Measurements from ENCODE around the gene MYL4.

Gene MYL4

DNA sequence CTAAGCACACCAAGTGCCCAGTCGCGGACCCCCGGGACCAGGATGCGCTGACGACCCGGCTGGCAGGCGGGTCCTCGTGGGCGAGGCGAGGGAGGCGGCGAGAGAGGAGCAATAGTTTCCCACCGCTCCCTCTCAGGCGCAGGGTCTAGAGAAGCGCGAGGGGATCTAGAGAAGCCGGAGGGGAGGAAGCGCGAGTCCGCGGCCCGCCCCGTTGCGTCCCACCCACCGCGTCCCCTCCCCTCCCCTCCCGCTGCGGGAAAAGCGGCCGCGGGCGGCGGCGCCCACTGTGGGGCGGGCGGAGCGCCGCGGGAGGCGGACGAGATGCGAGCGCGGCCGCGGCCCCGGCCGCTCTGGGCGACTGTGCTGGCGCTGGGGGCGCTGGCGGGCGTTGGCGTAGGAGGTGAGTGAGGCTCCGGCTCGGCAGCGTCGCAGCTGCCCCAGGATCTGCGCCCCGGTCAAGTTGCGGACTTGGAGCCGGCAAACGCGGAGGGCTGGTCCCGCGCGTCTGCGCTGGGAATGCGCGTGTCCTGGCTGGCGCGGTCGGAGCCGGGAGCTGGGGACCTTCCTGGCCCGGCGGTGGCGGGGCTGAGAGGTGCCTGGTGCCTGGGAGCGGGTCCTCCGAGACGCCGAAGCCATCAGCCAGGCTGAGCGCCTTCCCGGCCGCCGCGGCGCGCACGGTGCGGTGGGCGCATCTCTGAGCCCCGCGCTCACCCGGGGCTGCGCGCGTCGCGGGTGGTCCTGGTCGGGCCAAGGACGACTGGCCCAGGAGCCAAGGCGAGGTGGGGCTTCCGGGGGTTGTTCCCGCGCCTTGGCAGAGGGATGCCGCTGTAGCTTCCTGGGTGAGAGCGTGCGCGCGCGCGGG is 44.6 kb downstream of the MYL4 start, which contains the start of gene ITGB3:
Gene ITGB3, plus strand, starts transcription at position 287 of the 862 bp plus-strand sequence. Its CDS starts 35 bp downstream, at position 322.
- no peaks in the 10 kb centered on the region for H3K27me3 ChIP-seq (ENCODE audit: insufficient read depth, low read depth, severe bottlenecking)
- DNase-seq, result peak; percentile 88
- H3K9me3 ChIP-seq (ENCODE audit: severe bottlenecking), result peaks cover 1% of the 10 kb centered on the region
- H3K27ac ChIP-seq, result no peak within 1 kb of the TSS
- H3K4me3 ChIP-seq (ENCODE audit: low read depth, low read length), result peak within 1 kb of the TSS; percentile 48
- TF ChIP-seq, protein P1, sequence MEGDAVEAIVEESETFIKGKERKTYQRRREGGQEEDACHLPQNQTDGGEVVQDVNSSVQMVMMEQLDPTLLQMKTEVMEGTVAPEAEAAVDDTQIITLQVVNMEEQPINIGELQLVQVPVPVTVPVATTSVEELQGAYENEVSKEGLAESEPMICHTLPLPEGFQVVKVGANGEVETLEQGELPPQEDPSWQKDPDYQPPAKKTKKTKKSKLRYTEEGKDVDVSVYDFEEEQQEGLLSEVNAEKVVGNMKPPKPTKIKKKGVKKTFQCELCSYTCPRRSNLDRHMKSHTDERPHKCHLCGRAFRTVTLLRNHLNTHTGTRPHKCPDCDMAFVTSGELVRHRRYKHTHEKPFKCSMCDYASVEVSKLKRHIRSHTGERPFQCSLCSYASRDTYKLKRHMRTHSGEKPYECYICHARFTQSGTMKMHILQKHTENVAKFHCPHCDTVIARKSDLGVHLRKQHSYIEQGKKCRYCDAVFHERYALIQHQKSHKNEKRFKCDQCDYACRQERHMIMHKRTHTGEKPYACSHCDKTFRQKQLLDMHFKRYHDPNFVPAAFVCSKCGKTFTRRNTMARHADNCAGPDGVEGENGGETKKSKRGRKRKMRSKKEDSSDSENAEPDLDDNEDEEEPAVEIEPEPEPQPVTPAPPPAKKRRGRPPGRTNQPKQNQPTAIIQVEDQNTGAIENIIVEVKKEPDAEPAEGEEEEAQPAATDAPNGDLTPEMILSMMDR (IDR thresholded peaks at IDR 0.05; ENCODE audit: low read depth, low read length), result peak; percentile 82
- no peaks in the 10 kb centered on the region for H3K36me3 ChIP-seq

DNA sequence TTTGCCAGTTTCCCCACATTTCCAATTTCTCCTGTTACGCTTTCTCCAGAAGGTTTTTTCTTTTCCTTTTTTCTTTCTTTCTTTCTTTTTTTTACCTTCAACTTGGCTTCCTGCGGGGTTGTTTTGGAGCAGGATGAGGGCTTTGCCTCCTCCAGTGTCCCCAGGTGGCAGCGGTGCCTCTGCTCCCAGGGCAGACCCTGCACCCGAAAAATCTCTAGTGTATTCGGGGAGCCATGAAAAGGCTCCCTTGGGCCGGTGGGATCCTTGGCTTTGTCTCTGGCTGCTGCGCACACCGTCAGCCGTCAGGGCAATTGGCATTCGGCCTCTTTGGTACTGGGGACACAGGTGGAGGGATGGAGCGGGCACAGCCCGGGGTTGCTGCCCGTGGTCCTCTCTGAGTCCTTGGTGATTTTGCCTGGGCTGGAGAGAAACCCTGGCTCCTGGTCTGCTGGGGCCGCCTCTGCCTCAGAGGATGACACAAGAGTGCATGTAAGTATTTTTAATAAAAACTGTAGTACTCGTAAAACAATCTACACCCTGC is 45.3 kb downstream of the MYL4 start:
- TF ChIP-seq, protein P1 (IDR thresholded peaks at IDR 0.05; ENCODE audit: low read depth, low read length), result no peak
- Histone ChIP-seq H3K27ac (no peak overlapping the region), H3K36me3 (no peaks in the 10 kb centered on the region), H3K9me3 (ENCODE audit: severe bottlenecking) (peaks cover 2% of the 10 kb centered on the region), H3K4me3 (ENCODE audit: low read depth, low read length) (peak overlapping the region; percentile 48), H3K27me3 (ENCODE audit: insufficient read depth, low read depth, severe bottlenecking) (no peaks in the 10 kb centered on the region)
- no peak for DNase-seq

DNA sequence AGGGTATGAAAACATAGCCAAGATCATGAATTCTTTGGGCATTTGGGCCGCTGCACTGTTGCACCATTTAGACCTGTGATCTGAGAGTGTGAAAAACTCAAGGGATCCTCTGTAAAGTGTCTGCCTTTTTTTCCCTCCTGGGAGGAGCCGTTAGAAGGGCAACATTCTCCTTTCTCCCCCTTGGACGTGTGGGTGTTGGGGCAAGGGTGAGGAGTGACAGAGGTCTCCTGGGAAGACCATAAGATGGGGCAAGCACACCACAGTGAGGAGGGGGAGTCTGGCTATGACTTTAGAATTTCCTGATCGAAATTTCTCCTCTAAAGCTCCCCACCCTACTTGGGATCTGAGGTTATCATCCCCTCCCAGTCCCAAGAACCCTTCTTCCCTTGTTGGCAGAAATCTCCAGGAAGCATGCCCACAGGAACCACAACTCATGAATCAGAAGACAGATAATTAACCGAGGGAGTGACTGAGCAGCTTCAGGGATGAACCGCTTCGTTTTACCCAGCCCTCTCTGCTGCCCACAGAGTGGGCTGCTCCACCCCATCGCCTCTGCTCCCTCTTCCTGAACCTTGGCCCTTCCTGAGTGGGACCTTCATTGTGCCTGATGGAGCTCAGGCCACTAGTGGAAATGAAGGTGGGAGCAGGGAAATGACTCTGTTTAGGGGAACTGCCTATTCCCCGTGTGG is 48.6 kb downstream of the MYL4 start:
- no peak overlapping the region for H3K27ac ChIP-seq
- no peaks in the 10 kb centered on the region for H3K27me3 ChIP-seq (ENCODE audit: insufficient read depth, low read depth, severe bottlenecking)
- H3K4me3 ChIP-seq (ENCODE audit: low read depth, low read length), result no peak overlapping the region
- TF ChIP-seq, protein P1 (IDR thresholded peaks at IDR 0.05; ENCODE audit: low read depth, low read length), result no peak
- H3K9me3 ChIP-seq (ENCODE audit: severe bottlenecking), result peaks cover 2% of the 10 kb centered on the region
- DNase-seq, result no peak
- H3K36me3 ChIP-seq, result no peaks in the 10 kb centered on the region

DNA sequence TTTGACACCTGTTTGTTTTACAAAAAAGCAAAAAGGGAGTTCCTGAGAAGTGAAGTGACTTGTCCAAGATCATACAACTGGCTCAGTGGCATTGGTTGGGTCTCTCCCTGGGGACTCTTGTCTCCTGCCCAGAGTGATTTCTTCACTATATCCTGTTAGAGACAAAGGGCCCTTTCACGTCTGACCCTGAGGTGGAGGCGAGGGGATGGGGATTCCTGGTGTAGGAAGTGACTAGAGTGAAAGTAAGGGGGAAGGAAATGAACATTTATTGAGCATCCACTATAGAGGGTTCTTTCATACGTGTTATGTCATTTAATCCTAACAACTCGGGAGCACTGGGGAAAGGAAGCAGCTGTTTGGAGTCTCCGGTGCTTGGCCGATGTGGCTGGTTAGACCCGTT is 53.4 kb downstream of the MYL4 start:
- H3K9me3 ChIP-seq (ENCODE audit: severe bottlenecking), result peaks cover 2% of the 10 kb centered on the region
- H3K4me3 ChIP-seq (ENCODE audit: low read depth, low read length), result no peak overlapping the region
- no peaks in the 10 kb centered on the region for H3K27me3 ChIP-seq (ENCODE audit: insufficient read depth, low read depth, severe bottlenecking)
- TF ChIP-seq, protein P1 (IDR thresholded peaks at IDR 0.05; ENCODE audit: low read depth, low read length), result no peak
- H3K27ac ChIP-seq, result no peak overlapping the region
- no peaks in the 10 kb centered on the region for H3K36me3 ChIP-seq
- no peak for DNase-seq

DNA sequence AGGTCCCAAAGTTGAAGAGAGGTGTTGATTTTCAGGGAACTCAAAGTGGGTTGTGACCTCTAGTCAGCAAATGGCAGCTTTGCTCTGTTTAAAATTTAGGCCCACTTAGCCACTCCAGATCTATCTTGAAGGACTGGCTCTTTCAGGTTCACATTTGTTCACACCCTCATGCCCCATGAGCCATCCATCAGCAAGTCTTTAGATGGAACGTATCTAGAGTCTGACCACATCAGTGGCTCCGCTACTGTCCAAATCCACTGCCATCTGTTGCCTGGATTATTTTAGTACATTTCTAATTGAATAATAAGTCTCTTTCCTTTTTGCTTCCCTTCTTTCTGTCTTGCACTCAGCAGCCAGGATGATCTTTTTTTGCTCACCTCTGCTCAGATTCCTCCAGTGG is 55.0 kb downstream of the MYL4 start:
- peaks cover 7% of the 10 kb centered on the region for H3K9me3 ChIP-seq (ENCODE audit: severe bottlenecking)

More for the DNA sequence above, 55.0 kb downstream of the MYL4 start:
- H3K36me3 ChIP-seq, result no peaks in the 10 kb centered on the region
- peak; percentile 52 for DNase-seq
- H3K27me3 ChIP-seq (ENCODE audit: insufficient read depth, low read depth, severe bottlenecking), result no peaks in the 10 kb centered on the region
- TF ChIP-seq, protein P1 (IDR thresholded peaks at IDR 0.05; ENCODE audit: low read depth, low read length), result no peak
- no peak overlapping the region for H3K27ac ChIP-seq
- no peak overlapping the region for H3K4me3 ChIP-seq (ENCODE audit: low read depth, low read length)

All from WERI-Rb-1 (cell line).